ENCODE measurements around the gene ZFYVE26. TPM values are rescaled to one million over a fixed set of nuclear protein-coding genes. Genes with fewer than 3 reads are reported as not detected.
A peak's percentile ranks its signal among the peaks of the same experiment; 100 is the strongest.

Gene ZFYVE26
- total and polyA plus RNA-seq, 2 donors (not counting 1 experiment from before 2014, with no cell fraction given): 10.9 to 46.3 TPM

- H3K9me3 ChIP-seq (ENCODE audit: control extremely low read depth in 1 of 3, control insufficient read depth in 2 of 3, insufficient read depth in 1 of 3, low read length in 2 of 3): no peaks in the 10 kb centered on the region
- H3K36me3 ChIP-seq (replicated peaks in 1 of 2; ENCODE audit: control extremely low read depth in 1 of 2, control insufficient read depth in 1 of 2, extremely low read depth in 1 of 2, insufficient read depth in 2 of 2, low read length in 1 of 2): peaks cover 7 to 70% of the 10 kb centered on the region in 2 experiments
- TF ChIP-seq, protein P1, sequence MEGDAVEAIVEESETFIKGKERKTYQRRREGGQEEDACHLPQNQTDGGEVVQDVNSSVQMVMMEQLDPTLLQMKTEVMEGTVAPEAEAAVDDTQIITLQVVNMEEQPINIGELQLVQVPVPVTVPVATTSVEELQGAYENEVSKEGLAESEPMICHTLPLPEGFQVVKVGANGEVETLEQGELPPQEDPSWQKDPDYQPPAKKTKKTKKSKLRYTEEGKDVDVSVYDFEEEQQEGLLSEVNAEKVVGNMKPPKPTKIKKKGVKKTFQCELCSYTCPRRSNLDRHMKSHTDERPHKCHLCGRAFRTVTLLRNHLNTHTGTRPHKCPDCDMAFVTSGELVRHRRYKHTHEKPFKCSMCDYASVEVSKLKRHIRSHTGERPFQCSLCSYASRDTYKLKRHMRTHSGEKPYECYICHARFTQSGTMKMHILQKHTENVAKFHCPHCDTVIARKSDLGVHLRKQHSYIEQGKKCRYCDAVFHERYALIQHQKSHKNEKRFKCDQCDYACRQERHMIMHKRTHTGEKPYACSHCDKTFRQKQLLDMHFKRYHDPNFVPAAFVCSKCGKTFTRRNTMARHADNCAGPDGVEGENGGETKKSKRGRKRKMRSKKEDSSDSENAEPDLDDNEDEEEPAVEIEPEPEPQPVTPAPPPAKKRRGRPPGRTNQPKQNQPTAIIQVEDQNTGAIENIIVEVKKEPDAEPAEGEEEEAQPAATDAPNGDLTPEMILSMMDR (IDR thresholded peaks at IDR 0.05): no peak
- TF ChIP-seq EZH2 (IDR thresholded peaks at IDR 0.05; ENCODE audit: borderline replicate concordance, insufficient read depth, low read depth, low read length, poor library complexity, severe bottlenecking): no peak
- Mint-ChIP-seq H3K27me3 (no peaks in the 10 kb centered on the region), H3K27ac (peak overlapping the region; percentile 21), H3K4me3 (no peak overlapping the region), H3K9me3 (ENCODE audit: insufficient read depth) (no peaks in the 10 kb centered on the region), H3K4me1 (peaks cover 16% of the 10 kb centered on the region)
- DNase-seq (peak; percentile 47), ATAC-seq (ENCODE audit: low read depth) (peak; percentile 39)
- CTCF ChIA-PET: interaction anchor here (1.0 kb wide), 1 partner anchor 147 kb away, joined by 3 read pairs; no protein-coding TSS in a partner anchor
- no peak overlapping the region for H3K4me2 ChIP-seq (replicated peaks; ENCODE audit: low read depth, low read length, poor library complexity, severe bottlenecking)
- intact Hi-C loops (cut with micrococcal nuclease): no loop called here
- POLR2A ChIA-PET: no interaction called here
- peak overlapping the region in 1 of 2 donors; percentile 57 for H3K27ac ChIP-seq (ENCODE audit: low read length in 2 of 2)
- no peaks in the 10 kb centered on the region for H4K20me1 ChIP-seq (ENCODE audit: control insufficient read depth, insufficient read depth, low read length, poor library complexity, severe bottlenecking)
- no peak overlapping the region for H2AFZ ChIP-seq (ENCODE audit: insufficient read depth, low read depth, low read length, poor library complexity, severe bottlenecking)
- 81% methylated on average over 9 of the region's 10 CpGs for WGBS (ENCODE audit: insufficient coverage)
- H3K4me1 ChIP-seq (ENCODE audit: control insufficient read depth in 2 of 2, insufficient read depth in 2 of 2, low read length in 2 of 2): peaks cover 12 to 14% of the 10 kb centered on the region in 2 donors
- H3K27me3 ChIP-seq (replicated peaks in 1 of 4; ENCODE audit: control extremely low read depth in 1 of 4, control insufficient read depth in 3 of 4, insufficient read depth in 4 of 4, low read length in 3 of 4): no peaks in the 10 kb centered on the region
- H3K79me2 ChIP-seq (ENCODE audit: control insufficient read depth, insufficient read depth, low read length): no peaks in the 10 kb centered on the region
- H3K4me3 ChIP-seq (ENCODE audit: control extremely low read depth in 1 of 5, extremely low read depth in 1 of 5, insufficient read depth in 1 of 5, low read depth in 2 of 5, low read length in 4 of 5): no peak overlapping the region
- H3K9ac ChIP-seq (ENCODE audit: low read length): no peak overlapping the region
Measured at GRCh38 chr14:67766035-67766680, 50.2 kb downstream of the ZFYVE26 start.

DNA sequence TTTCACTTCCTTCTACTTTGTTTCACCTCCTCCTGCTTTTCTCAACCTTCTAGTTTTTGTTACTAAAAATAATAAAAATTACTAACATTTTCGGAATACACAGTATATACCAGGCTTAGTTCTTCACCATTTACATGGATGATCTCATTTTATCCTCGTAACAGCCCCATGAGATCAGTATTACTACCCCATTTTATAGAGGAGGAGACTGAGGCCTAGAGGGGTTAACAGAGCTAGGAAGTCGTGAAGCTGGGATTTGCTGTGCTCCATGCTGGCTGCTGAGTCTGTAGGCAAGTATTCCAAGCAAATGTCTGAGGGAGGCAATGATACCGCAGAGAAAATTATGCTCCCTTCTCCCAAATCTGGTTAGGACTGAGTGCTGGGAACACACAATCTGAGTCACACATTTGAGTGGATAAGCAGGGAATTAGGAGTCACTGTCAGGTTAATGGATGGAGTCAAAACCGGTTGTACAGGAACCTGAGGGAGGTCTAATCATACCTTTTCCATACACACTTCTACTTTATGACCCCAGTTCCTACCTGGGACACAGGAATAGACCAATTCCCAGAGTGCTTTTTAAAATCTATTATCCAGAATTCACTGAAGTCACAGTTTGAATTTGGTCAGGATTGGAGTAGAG lies 51.1 kb downstream of the ZFYVE26 start:
- intact Hi-C loops (cut with micrococcal nuclease): no loop called here
- Histone ChIP-seq H3K4me3 (ENCODE audit: control extremely low read depth in 1 of 5, extremely low read depth in 1 of 5, insufficient read depth in 1 of 5, low read depth in 2 of 5, low read length in 4 of 5) (no peak overlapping the region), H3K27ac (ENCODE audit: low read length in 2 of 2) (no peak overlapping the region), H4K20me1 (ENCODE audit: control insufficient read depth, insufficient read depth, low read length, poor library complexity, severe bottlenecking) (no peaks in the 10 kb centered on the region), H3K79me2 (ENCODE audit: control insufficient read depth, insufficient read depth, low read length) (no peaks in the 10 kb centered on the region), H3K9ac (ENCODE audit: low read length) (no peak overlapping the region), H3K4me1 (ENCODE audit: control insufficient read depth in 2 of 2, insufficient read depth in 2 of 2, low read length in 2 of 2) (peaks cover 12 to 14% of the 10 kb centered on the region in 2 donors), H2AFZ (ENCODE audit: insufficient read depth, low read depth, low read length, poor library complexity, severe bottlenecking) (no peak overlapping the region), H3K36me3 (replicated peaks in 1 of 2; ENCODE audit: control extremely low read depth in 1 of 2, control insufficient read depth in 1 of 2, extremely low read depth in 1 of 2, insufficient read depth in 2 of 2, low read length in 1 of 2) (peaks cover 7 to 71% of the 10 kb centered on the region in 2 experiments), H3K9me3 (ENCODE audit: control extremely low read depth in 1 of 3, control insufficient read depth in 2 of 3, insufficient read depth in 1 of 3, low read length in 2 of 3) (no peaks in the 10 kb centered on the region), H3K27me3 (replicated peaks in 1 of 4; ENCODE audit: control extremely low read depth in 1 of 4, control insufficient read depth in 3 of 4, insufficient read depth in 4 of 4, low read length in 3 of 4) (no peaks in the 10 kb centered on the region), H3K4me2 (replicated peaks; ENCODE audit: low read depth, low read length, poor library complexity, severe bottlenecking) (no peak overlapping the region)
- ChIA-PET POLR2A (no interaction called here), CTCF (no interaction called here)
- Mint-ChIP-seq H3K27ac (no peak overlapping the region), H3K9me3 (ENCODE audit: insufficient read depth) (no peaks in the 10 kb centered on the region), H3K4me3 (no peak overlapping the region), H3K27me3 (no peaks in the 10 kb centered on the region), H3K4me1 (peaks cover 16% of the 10 kb centered on the region)
- no peak for ATAC-seq (ENCODE audit: low read depth)
- TF ChIP-seq EZH2 (IDR thresholded peaks at IDR 0.05; ENCODE audit: borderline replicate concordance, insufficient read depth, low read depth, low read length, poor library complexity, severe bottlenecking): no peak
- TF ChIP-seq, protein P1 (IDR thresholded peaks at IDR 0.05): no peak
- no peak for DNase-seq
- no CpG with 5 or more reads among the region's 5 CpGs for WGBS (ENCODE audit: insufficient coverage)

All from B cell (primary cell).